ENCODE data around the gene NHEJ1. TPM values are rescaled to one million over a fixed set of nuclear protein-coding genes. Genes with fewer than 3 reads are reported as not detected.

The NHEJ1 gene
- total RNA-seq, 1 donor: 21.7 TPM

- peak; percentile 69 for DNase-seq (ENCODE audit: insufficient read length, low spot score, missing footprints)
- peaks cover 5% of the 10 kb centered on the region for H3K4me1 ChIP-seq (ENCODE audit: insufficient read depth, low read length)
- H3K27me3 ChIP-seq (ENCODE audit: insufficient read depth, low read length): peaks cover 36% of the 10 kb centered on the region
- no peaks in the 10 kb centered on the region for H4K20me1 ChIP-seq (ENCODE audit: insufficient read depth, low read length)
- no peaks in the 10 kb centered on the region for H3K36me3 ChIP-seq (ENCODE audit: insufficient read depth, low read length)
- H3K4me2 ChIP-seq (ENCODE audit: insufficient read depth, low read length): peak within 1 kb of the TSS; percentile 85
- TF ChIP-seq CTCF (IDR thresholded peaks at IDR 0.05; ENCODE audit: extremely low read depth, low read depth, low read length): no peak
- H3K4me3 ChIP-seq (ENCODE audit: insufficient read depth, low read length): peak within 1 kb of the TSS; percentile 70
- H3K9me3 ChIP-seq (ENCODE audit: low read depth, low read length): no peaks in the 10 kb centered on the region
- peak within 1 kb of the TSS; percentile 97 for H2AFZ ChIP-seq (ENCODE audit: low read length)
- no peaks in the 10 kb centered on the region for H3K79me2 ChIP-seq (ENCODE audit: insufficient read depth, low read length)
- H3K27ac ChIP-seq (ENCODE audit: low read depth, low read length): no peak within 1 kb of the TSS
These were observed 119.4 kb downstream of the NHEJ1 start, which contains the start of gene CFAP65 for GRCh38 chr2:219041252-219041651. CFAP65 (minus strand) TSS chr2:219041516; CDS start chr2:219039048, 2,468 bp downstream.

- Histone ChIP-seq H3K9me3 (ENCODE audit: low read depth, low read length) (no peaks in the 10 kb centered on the region), H3K4me2 (ENCODE audit: insufficient read depth, low read length) (no peak overlapping the region), H3K27me3 (ENCODE audit: insufficient read depth, low read length) (peaks cover 61% of the 10 kb centered on the region), H3K36me3 (ENCODE audit: insufficient read depth, low read length) (no peaks in the 10 kb centered on the region), H3K27ac (ENCODE audit: low read depth, low read length) (no peak overlapping the region), H2AFZ (ENCODE audit: low read length) (no peak overlapping the region), H4K20me1 (ENCODE audit: insufficient read depth, low read length) (no peaks in the 10 kb centered on the region), H3K4me1 (ENCODE audit: insufficient read depth, low read length) (peaks cover 5% of the 10 kb centered on the region), H3K79me2 (ENCODE audit: insufficient read depth, low read length) (no peaks in the 10 kb centered on the region), H3K4me3 (ENCODE audit: insufficient read depth, low read length) (no peak overlapping the region)
- TF ChIP-seq CTCF (IDR thresholded peaks at IDR 0.05; ENCODE audit: extremely low read depth, low read depth, low read length): no peak
- DNase-seq (ENCODE audit: insufficient read length, low spot score, missing footprints): no peak
These were observed 122.0 kb downstream of the NHEJ1 start for GRCh38 chr2:219038600-219038999.

GRCh38 chr2:219037783-219038499, 122.7 kb downstream of the NHEJ1 start:
- Histone ChIP-seq H3K4me1 (ENCODE audit: insufficient read depth, low read length) (peaks cover 5% of the 10 kb centered on the region), H2AFZ (ENCODE audit: low read length) (no peak overlapping the region), H3K9me3 (ENCODE audit: low read depth, low read length) (no peaks in the 10 kb centered on the region), H3K4me2 (ENCODE audit: insufficient read depth, low read length) (no peak overlapping the region), H3K27me3 (ENCODE audit: insufficient read depth, low read length) (peaks cover 64% of the 10 kb centered on the region), H3K4me3 (ENCODE audit: insufficient read depth, low read length) (no peak overlapping the region), H3K27ac (ENCODE audit: low read depth, low read length) (no peak overlapping the region), H3K36me3 (ENCODE audit: insufficient read depth, low read length) (no peaks in the 10 kb centered on the region), H3K79me2 (ENCODE audit: insufficient read depth, low read length) (no peaks in the 10 kb centered on the region), H4K20me1 (ENCODE audit: insufficient read depth, low read length) (no peaks in the 10 kb centered on the region)
- DNase-seq (ENCODE audit: insufficient read length, low spot score, missing footprints): no peak
- no peak for TF ChIP-seq CTCF (IDR thresholded peaks at IDR 0.05; ENCODE audit: extremely low read depth, low read depth, low read length)

GRCh38 chr2:219035942-219036341, 124.7 kb downstream of the NHEJ1 start:
- H4K20me1 ChIP-seq (ENCODE audit: insufficient read depth, low read length): no peaks in the 10 kb centered on the region
- no peak overlapping the region for H3K27ac ChIP-seq (ENCODE audit: low read depth, low read length)
- no peak overlapping the region for H3K4me3 ChIP-seq (ENCODE audit: insufficient read depth, low read length)
- peaks cover 50% of the 10 kb centered on the region for H3K27me3 ChIP-seq (ENCODE audit: insufficient read depth, low read length)
- H3K9me3 ChIP-seq (ENCODE audit: low read depth, low read length): no peaks in the 10 kb centered on the region
- TF ChIP-seq CTCF (IDR thresholded peaks at IDR 0.05; ENCODE audit: extremely low read depth, low read depth, low read length): no peak
- H3K36me3 ChIP-seq (ENCODE audit: insufficient read depth, low read length): no peaks in the 10 kb centered on the region
- no peaks in the 10 kb centered on the region for H3K4me1 ChIP-seq (ENCODE audit: insufficient read depth, low read length)
- no peak overlapping the region for H2AFZ ChIP-seq (ENCODE audit: low read length)
- H3K79me2 ChIP-seq (ENCODE audit: insufficient read depth, low read length): no peaks in the 10 kb centered on the region
- DNase-seq (ENCODE audit: insufficient read length, low spot score, missing footprints): peak; percentile 61
- H3K4me2 ChIP-seq (ENCODE audit: insufficient read depth, low read length): no peak overlapping the region

All from osteoblast (primary cell).